ENCODE measurements around the gene PKP2. TPM values are rescaled to one million over a fixed set of nuclear protein-coding genes. Genes with fewer than 3 reads are reported as not detected.

PKP2 gene
- total RNA-seq, 4 donors from 2014 or later: 0.77 to 34.4 (median 5.3) TPM

- DNase-seq: no peak
- intact Hi-C loops (cut with DNase I; ENCODE audit: low total_unique reads): no loop called here
- Histone ChIP-seq H3K27ac (no peak overlapping the region), H3K4me1 (no peaks in the 10 kb centered on the region), H3K36me3 (no peaks in the 10 kb centered on the region), H3K9me3 (no peaks in the 10 kb centered on the region), H3K4me3 (no peak overlapping the region), H3K27me3 (no peaks in the 10 kb centered on the region)
- TF ChIP-seq POLR2A (IDR thresholded peaks at IDR 0.05): no peak
- TF ChIP-seq CTCF (IDR thresholded peaks at IDR 0.05): no peak
Measured at GRCh38 chr12:32820376-32820931, 76.1 kb downstream of the PKP2 start.

GRCh38 chr12:32819424-32819823 lies 77.2 kb downstream of the PKP2 start:
- Histone ChIP-seq H3K27ac (no peak overlapping the region), H3K9me3 (no peaks in the 10 kb centered on the region), H3K4me3 (no peak overlapping the region), H3K27me3 (no peaks in the 10 kb centered on the region), H3K36me3 (no peaks in the 10 kb centered on the region), H3K4me1 (no peaks in the 10 kb centered on the region)
- intact Hi-C loops (cut with DNase I; ENCODE audit: low total_unique reads): no loop called here
- TF ChIP-seq POLR2A (IDR thresholded peaks at IDR 0.05) (no peak), CTCF (IDR thresholded peaks at IDR 0.05) (no peak)
- no peak for DNase-seq

GRCh38 chr12:32811686-32812392 lies 84.7 kb downstream of the PKP2 start:
- H3K4me3 ChIP-seq: no peak overlapping the region
- intact Hi-C loops (cut with DNase I; ENCODE audit: low total_unique reads): no loop called here
- no peaks in the 10 kb centered on the region for H3K27me3 ChIP-seq
- H3K36me3 ChIP-seq: no peaks in the 10 kb centered on the region
- TF ChIP-seq CTCF (IDR thresholded peaks at IDR 0.05): no peak
- TF ChIP-seq POLR2A (IDR thresholded peaks at IDR 0.05): no peak
- H3K27ac ChIP-seq: no peak overlapping the region
- no peak for DNase-seq
- H3K9me3 ChIP-seq: no peaks in the 10 kb centered on the region
- H3K4me1 ChIP-seq: no peaks in the 10 kb centered on the region

GRCh38 chr12:32809846-32810245 lies 86.7 kb downstream of the PKP2 start:
- H3K4me1 ChIP-seq: no peaks in the 10 kb centered on the region
- no peaks in the 10 kb centered on the region for H3K27me3 ChIP-seq
- H3K36me3 ChIP-seq: no peaks in the 10 kb centered on the region
- no peak overlapping the region for H3K27ac ChIP-seq
- TF ChIP-seq POLR2A (IDR thresholded peaks at IDR 0.05) (no peak), CTCF (IDR thresholded peaks at IDR 0.05) (no peak)
- no peaks in the 10 kb centered on the region for H3K9me3 ChIP-seq
- no peak for DNase-seq
- no peak overlapping the region for H3K4me3 ChIP-seq
- intact Hi-C loops (cut with DNase I; ENCODE audit: low total_unique reads): no loop called here

- intact Hi-C loops (cut with DNase I; ENCODE audit: low total_unique reads): no loop called here
- DNase-seq: no peak
- no peaks in the 10 kb centered on the region for H3K27me3 ChIP-seq
- no peak for TF ChIP-seq CTCF (IDR thresholded peaks at IDR 0.05)
- TF ChIP-seq POLR2A (IDR thresholded peaks at IDR 0.05): no peak
- H3K9me3 ChIP-seq: no peaks in the 10 kb centered on the region
- no peaks in the 10 kb centered on the region for H3K4me1 ChIP-seq
- H3K36me3 ChIP-seq: no peaks in the 10 kb centered on the region
- no peak overlapping the region for H3K4me3 ChIP-seq
- no peak overlapping the region for H3K27ac ChIP-seq
Measured at GRCh38 chr12:32809196-32809595, 87.4 kb downstream of the PKP2 start.

Data from uterus (tissue), 4 donors.